Bronchus fibroblast of lung (primary cell): ENCODE data around the gene OR6A2. TPM values are rescaled to one million over a fixed set of nuclear protein-coding genes. Genes with fewer than 3 reads are reported as not detected.

Experiments used
- total RNA-seq: library from RNA; depleted of rRNA; stranded (reverse); fragments of >200 nt; gene quantifications from 2 replicates; pipeline ENCODE4 v1.2.3, GENCODE V29; 2015

OR6A2 gene
- total RNA-seq = not detected in 2 replicates

DNA sequence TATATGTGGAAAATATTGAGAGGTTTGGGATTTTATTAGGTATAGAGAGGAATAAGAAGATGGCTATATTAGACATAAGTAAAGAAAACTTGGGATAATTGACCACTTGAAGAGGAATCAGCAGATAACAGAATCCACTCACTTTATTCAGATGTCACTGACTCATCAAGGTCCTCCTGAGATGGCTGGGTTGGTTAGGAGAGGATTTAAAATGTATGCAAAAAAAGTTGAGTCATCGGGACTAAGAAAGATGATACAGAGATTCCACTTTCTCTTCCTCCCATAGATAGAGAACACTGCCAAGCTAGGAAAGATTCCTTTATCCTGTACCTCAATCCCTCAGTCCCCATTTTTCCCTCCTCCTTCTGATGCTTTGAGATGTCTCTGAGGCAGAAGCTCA lies at the start of gene OR6A2:
Gene OR6A2, minus strand, starts transcription at position 288 of the 400 bp plus-strand sequence. CDS start 3,981 bp downstream, outside the sequence.

DNA sequence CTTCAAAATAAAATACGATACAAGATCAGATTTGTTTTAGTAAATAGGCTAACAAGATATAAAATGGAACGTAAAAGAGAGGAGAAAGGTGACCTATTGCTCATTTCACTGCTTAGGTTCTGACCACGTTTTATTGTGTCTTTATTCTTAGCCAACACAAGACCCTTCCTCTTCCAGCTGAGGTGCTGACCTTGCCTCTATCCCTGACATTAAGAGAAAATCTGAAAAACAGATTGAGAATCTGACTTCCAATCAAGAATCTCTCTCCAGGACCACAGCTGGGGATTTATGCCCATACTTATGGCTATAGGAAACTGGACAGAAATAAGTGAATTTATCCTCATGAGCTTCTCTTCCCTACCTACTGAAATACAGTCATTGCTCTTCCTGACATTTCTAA lies 45.9 kb upstream of the OR6A2 start, which contains the start of gene OR10A5:
Gene OR10A5, plus strand, starts transcription at position 301 of the 400 bp plus-strand sequence. Its CDS starts 0 bp downstream, at position 301.

DNA sequence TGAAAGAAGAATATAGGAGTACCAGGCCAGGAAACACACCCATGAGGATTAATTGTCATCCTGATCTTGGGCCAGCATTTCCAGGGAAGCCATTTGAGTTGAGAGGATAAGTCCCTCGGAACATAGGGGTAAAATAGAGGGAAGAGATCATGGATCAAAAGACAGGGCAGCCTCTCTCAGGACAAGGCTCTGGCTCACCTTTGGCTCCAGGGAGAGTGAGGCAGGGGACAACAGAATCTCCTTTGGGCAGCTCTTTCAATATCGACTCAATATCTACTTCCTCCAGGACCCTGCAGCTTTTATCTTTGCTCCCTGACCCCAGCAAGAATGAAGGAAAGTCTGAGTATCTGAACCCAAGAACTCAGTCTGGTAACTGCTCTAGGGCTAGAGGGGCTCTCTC lies 16.8 kb downstream of the OR6A2 start, which contains the start of gene OR2AG1:
Gene OR2AG1, plus strand, starts transcription at position 301 of the 400 bp plus-strand sequence. CDS start 2,018 bp downstream, outside the sequence.

DNA sequence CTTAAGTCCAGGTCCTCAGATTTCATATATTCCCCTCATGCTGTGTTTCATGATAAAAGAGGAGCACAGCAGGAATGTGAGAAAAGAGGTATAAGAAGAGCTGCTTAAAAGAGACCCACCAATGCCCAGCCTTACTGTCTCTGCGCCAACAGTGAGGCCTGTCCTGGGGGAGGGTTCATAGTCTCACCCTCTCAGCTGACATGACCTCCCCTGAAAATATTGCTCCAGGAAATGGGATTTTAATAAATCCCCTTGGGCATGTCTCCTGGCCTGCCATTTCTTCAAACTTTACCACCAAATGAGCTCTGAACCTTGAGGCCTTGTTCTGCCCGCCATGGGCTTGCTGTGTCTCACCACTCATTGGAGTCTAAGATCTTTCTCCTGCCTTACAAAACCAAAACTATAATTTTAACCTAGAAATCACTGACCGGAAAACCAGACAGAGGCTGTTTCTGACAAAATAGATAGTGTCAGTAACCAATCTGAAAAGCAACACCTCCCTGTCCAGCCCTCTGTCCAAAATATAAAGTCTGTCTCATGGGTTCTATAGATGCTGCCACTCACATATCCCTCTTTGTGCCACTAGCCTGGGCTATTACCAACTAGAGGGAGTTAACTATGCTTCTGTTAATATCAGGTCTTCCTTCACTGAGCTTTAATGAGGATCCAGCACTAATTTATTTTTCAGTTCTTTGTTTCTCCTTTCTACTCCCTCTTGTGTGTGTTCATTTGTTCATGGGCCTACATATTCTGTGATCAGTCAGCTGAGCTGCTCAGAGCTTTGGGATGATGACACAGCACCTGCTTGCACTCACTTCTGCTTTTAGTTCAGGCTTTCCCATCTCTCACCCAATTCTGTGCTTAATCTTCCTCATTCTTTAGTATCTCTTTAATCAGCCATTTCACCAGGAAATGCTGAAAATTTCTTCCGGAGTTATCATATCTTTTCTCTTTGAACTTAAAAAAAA lies 27.3 kb downstream of the OR6A2 start, which contains the start of gene OR2AG2:
Gene OR2AG2, minus strand, starts transcription at position 51 of the 968 bp plus-strand sequence. CDS start 3,019 bp downstream, outside the sequence.

Other genes with a start within 250 kb of the OR6A2 start
- 11.7 and 14.5 TPM in 2 replicates for gene RRP8, start 196.1 kb downstream of the OR6A2 start, total RNA-seq
- 177 and 201 TPM in 2 replicates for gene ILK, start 195.9 kb downstream of the OR6A2 start, total RNA-seq
- gene TAF10, start 187.5 kb downstream of the OR6A2 start, total RNA-seq = 100 and 104 TPM in 2 replicates
- gene TPP1, start 180.3 kb downstream of the OR6A2 start, total RNA-seq = 23.6 and 27.2 TPM in 2 replicates
- 4.2 and 4.3 TPM in 2 replicates for gene DCHS1, start 143.9 kb downstream of the OR6A2 start, total RNA-seq
- 87.6 and 94.3 TPM in 2 replicates for gene MRPL17, start 116.3 kb downstream of the OR6A2 start, total RNA-seq
- gene OR2AG2, start 27.7 kb downstream of the OR6A2 start, total RNA-seq = under 0.01 and 0.15 TPM in 2 replicates
- gene OR2AG1, start 16.7 kb downstream of the OR6A2 start, total RNA-seq = not detected in 2 replicates
- not detected in 2 replicates for gene OR10A5, start 46.0 kb upstream of the OR6A2 start, total RNA-seq
- gene OR10A2, start 63.4 kb upstream of the OR6A2 start, total RNA-seq = not detected in 2 replicates
- not detected in 2 replicates for gene OR10A4, start 76.9 kb upstream of the OR6A2 start, total RNA-seq
- gene OR2D2, start 92.8 kb upstream of the OR6A2 start, total RNA-seq = not detected in 2 replicates
- gene OR2D3, start 121.3 kb upstream of the OR6A2 start, total RNA-seq = not detected in 2 replicates
- gene ZNF215, start 126.7 kb upstream of the OR6A2 start, total RNA-seq = 2.1 and 3.2 TPM in 2 replicates
- gene ZNF214, start 220.7 kb upstream of the OR6A2 start, total RNA-seq = 0.89 and 1.8 TPM in 2 replicates
- gene NLRP14, start 220.8 kb upstream of the OR6A2 start, total RNA-seq = not detected in 2 replicates